NK-92 treated with Interleukin-12 subunit alpha and Interleukin-12 subunit beta, amount 100 ng/mL, for 24 hours (cell line): ENCODE measurements around the gene OR1N2.
"Not testable (repeated sequence)": the region's sequence is repeated elsewhere in the genome, so short reads cannot be mapped to it uniquely, and the experiment has no call there.

ENCODE experiments used
- DNase-seq: peaks from one replicate; lab custom pipeline; 2025; lab: John Stamatoyannopoulos, UW

Gene OR1N2

GRCh38 chr9:122552812-122553211 is at the start of gene OR1N2:
Gene OR1N2 (plus strand): TSS chr9:122553112. CDS start chr9:122553212, 100 bp downstream.
- DNase-seq: no peak

- no peak for DNase-seq
Observed at GRCh38 chr9:122506964-122507363, 45.9 kb upstream of the OR1N2 start.

- no peak for DNase-seq
Observed at GRCh38 chr9:122510502-122510901, 42.4 kb upstream of the OR1N2 start, which contains the start of gene OR1J2. Gene OR1J2 (plus strand): TSS chr9:122510802. CDS start chr9:122510802, 0 bp downstream.

- no peak for DNase-seq
Observed at GRCh38 chr9:122518226-122518625, 34.7 kb upstream of the OR1N2 start.

GRCh38 chr9:122518841-122519240 is 34.1 kb upstream of the OR1N2 start, which contains the start of gene OR1J4:
Gene OR1J4 (plus strand): TSS chr9:122519141. CDS start chr9:122519141, 0 bp downstream.
- no peak for DNase-seq

GRCh38 chr9:122519376-122519775 is 33.5 kb upstream of the OR1N2 start:
- DNase-seq: no peak

- DNase-seq: no peak
Observed at GRCh38 chr9:122526602-122527001, 26.3 kb upstream of the OR1N2 start.

GRCh38 chr9:122527193-122527592 is 25.7 kb upstream of the OR1N2 start, which contains the start of gene OR1N1:
Gene OR1N1 (minus strand): TSS chr9:122527293. CDS start chr9:122527293, 0 bp downstream.
- no peak for DNase-seq

- DNase-seq: not testable (repeated sequence)
Observed at GRCh38 chr9:122531157-122531556, 21.8 kb upstream of the OR1N2 start.

- DNase-seq: no peak
Observed at GRCh38 chr9:122536134-122536533, 16.8 kb upstream of the OR1N2 start.

- not testable (repeated sequence) for DNase-seq
Observed at GRCh38 chr9:122537066-122537465, 15.8 kb upstream of the OR1N2 start.

GRCh38 chr9:122538757-122539156 is 14.2 kb upstream of the OR1N2 start:
- DNase-seq: no peak

- no peak for DNase-seq
Observed at GRCh38 chr9:122546196-122546595, 6.7 kb upstream of the OR1N2 start.

- DNase-seq: no peak
Observed at GRCh38 chr9:122551371-122551770, 1.5 kb upstream of the OR1N2 start.

- no peak for DNase-seq
Observed at GRCh38 chr9:122561446-122561845, 8.5 kb downstream of the OR1N2 start.

- no peak for DNase-seq
Observed at GRCh38 chr9:122562134-122562760, 9.3 kb downstream of the OR1N2 start.

GRCh38 chr9:122567901-122568300 is 15.0 kb downstream of the OR1N2 start:
- no peak for DNase-seq

GRCh38 chr9:122572456-122572855 is 19.5 kb downstream of the OR1N2 start:
- DNase-seq: no peak

GRCh38 chr9:122579874-122580273 is 27.0 kb downstream of the OR1N2 start:
- no peak for DNase-seq

GRCh38 chr9:122580360-122580759 is 27.4 kb downstream of the OR1N2 start:
- no peak for DNase-seq

GRCh38 chr9:122583284-122583683 is 30.4 kb downstream of the OR1N2 start, which contains the start of gene OR1L8:
Gene OR1L8 (minus strand): TSS chr9:122583384. CDS start chr9:122568477, 14,907 bp downstream.
- not testable (repeated sequence) for DNase-seq
